HepG2 (cell line): Measurements from ENCODE around the gene CEP131.

Source experiments
- CAMTA2 ChIP-seq: sonication (generic); formaldehyde crosslinking; IDR thresholded peaks from 2 replicates; pipeline ENCODE4 v1.4.0; 2020; ENCODE audit warnings: mild to moderate bottlenecking, missing genetic modification reagents, borderline replicate concordance
- MAFK ChIP-seq, 2 experiments: IDR thresholded peaks in 1 of 2; conservative IDR thresholded peaks in 1 of 2; 2 replicates each; pipeline ENCODE4 v1.6.1; 2011; ENCODE audit warnings: improper control_type of control experiment in 2 of 2, low read length in 2 of 2
- MEF2D ChIP-seq: sonication (generic); formaldehyde crosslinking; IDR thresholded peaks from 2 replicates; pipeline ENCODE4 v1.5.1; 2020; ENCODE audit warnings: mild to moderate bottlenecking, missing genetic modification reagents
- NPAS2 ChIP-seq: sonication (generic); formaldehyde crosslinking; IDR thresholded peaks from 2 replicates; pipeline ENCODE4 v1.8.0; 2022; ENCODE audit warnings: mild to moderate bottlenecking, missing genetic modification reagents, borderline replicate concordance
- ZFP41 ChIP-seq: sonication (generic); formaldehyde crosslinking; IDR thresholded peaks from 2 replicates; pipeline ENCODE4 v1.4.0; 2020; ENCODE audit warnings: mild to moderate bottlenecking, missing genetic modification reagents, borderline replicate concordance
- TF ChIP-seq, protein P1 (sequence below): sonication (generic); formaldehyde crosslinking; IDR thresholded peaks from 2 replicates; pipeline ENCODE4 v1.8.0; 2022; ENCODE audit warnings: low read depth, missing genetic modification reagents

DNA sequence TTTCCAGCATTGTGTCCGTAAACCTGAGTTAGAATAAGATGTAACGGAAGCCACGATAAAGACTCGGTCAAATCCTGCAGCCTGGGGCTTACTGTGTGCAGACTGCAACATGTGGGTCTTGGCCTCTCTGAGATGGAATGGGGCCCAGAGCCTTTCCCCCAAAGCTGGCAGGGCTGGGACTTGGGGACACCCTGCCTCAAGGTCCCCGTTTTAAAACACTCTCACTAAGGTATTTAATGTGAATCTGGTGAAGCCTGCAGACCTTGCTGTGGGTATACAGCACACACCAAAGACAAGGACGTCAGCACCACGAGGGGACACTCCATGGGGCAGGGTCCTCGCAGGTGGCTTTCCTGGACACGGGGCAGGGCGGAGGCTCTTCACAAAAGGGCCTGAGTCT is 18.4 kb upstream of the CEP131 start:
- TF ChIP-seq CAMTA2 (no peak), MAFK (conservative IDR thresholded peaks at IDR 0.05 in 1 of 2, IDR thresholded peaks at IDR 0.05 in 1 of 2; ENCODE audit: low read length in 2 of 2) (no peak), MEF2D (CRISPR knock-in tag) (no peak), ZFP41 (CRISPR knock-in tag) (no peak), NPAS2 (no peak)
- TF ChIP-seq, protein P1, sequence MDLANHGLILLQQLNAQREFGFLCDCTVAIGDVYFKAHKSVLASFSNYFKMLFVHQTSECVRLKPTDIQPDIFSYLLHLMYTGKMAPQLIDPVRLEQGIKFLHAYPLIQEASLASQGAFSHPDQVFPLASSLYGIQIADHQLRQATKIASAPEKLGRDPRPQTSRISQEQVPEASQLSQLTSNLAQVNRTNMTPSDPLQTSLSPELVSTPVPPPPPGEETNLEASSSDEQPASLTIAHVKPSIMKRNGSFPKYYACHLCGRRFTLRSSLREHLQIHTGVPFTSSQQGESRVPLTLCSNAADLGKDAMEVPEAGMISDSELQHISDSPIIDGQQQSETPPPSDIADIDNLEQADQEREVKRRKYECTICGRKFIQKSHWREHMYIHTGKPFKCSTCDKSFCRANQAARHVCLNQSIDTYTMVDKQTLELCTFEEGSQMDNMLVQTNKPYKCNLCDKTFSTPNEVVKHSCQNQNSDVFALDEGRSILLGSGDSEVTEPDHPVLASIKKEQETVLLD (CRISPR knock-in tag): no peak
